OCI-LY1 (cell line): ENCODE data around the gene CACNG4.

Source experiments
- EZH2 ChIP-seq: fragments of 200-600 bp; sonication (generic), shearing (Covaris generic); IDR thresholded peaks from 2 replicates; pipeline ENCODE4 v1.8.0; 2017; ENCODE audit warnings: borderline replicate concordance, mixed run types, mild to moderate bottlenecking, antibody characterized with exemption, low read length, moderate library complexity, mixed read lengths
- TF ChIP-seq, protein P1 (sequence below): fragments of 200-600 bp; sonication (generic), shearing (Covaris generic); IDR thresholded peaks from 2 replicates; pipeline ENCODE4 v1.5.1; 2017; ENCODE audit warnings: mild to moderate bottlenecking, antibody characterized with exemption, low read length, moderate library complexity, mixed read lengths

DNA sequence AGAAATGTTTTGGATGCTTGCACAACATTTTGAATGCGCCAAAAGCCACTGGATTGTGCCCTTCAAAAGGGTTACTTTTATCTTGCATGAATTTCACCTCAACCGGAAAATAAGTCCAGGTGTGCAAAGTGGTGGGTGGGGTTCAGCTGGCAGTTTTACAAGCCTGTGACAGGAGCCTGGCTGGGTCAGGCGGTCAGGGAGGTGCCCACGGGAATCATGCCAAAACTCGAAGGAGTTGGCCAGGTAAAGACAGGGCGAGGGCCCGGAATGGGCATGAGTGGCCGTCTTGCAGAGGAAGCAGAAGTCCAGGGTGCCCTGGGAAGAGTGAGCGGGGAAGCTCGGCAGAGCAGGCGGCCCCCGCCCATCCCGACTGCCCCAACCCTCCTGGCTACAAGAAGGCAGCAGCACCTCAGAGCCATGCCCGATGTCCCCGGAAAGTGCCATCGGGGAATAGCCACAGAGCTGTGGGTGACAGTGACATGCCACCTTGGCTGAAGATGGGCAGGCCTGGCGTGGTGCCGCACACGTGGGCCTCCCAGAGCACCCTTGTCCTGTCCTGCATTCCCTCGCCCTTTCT lies 60.8 kb downstream of the CACNG4 start:
- TF ChIP-seq, protein P1, sequence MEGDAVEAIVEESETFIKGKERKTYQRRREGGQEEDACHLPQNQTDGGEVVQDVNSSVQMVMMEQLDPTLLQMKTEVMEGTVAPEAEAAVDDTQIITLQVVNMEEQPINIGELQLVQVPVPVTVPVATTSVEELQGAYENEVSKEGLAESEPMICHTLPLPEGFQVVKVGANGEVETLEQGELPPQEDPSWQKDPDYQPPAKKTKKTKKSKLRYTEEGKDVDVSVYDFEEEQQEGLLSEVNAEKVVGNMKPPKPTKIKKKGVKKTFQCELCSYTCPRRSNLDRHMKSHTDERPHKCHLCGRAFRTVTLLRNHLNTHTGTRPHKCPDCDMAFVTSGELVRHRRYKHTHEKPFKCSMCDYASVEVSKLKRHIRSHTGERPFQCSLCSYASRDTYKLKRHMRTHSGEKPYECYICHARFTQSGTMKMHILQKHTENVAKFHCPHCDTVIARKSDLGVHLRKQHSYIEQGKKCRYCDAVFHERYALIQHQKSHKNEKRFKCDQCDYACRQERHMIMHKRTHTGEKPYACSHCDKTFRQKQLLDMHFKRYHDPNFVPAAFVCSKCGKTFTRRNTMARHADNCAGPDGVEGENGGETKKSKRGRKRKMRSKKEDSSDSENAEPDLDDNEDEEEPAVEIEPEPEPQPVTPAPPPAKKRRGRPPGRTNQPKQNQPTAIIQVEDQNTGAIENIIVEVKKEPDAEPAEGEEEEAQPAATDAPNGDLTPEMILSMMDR: no peak
- no peak for TF ChIP-seq EZH2
